NAMALWA (cell line): ENCODE data around the gene SHROOM3.

Experiments used
- DNase-seq: peaks from one replicate; pipeline ENCODE4 v3.0.0-alpha.2; 2015; ENCODE audit warnings: low spot score

Gene SHROOM3

GRCh38 chr4:76624931-76625715 lies 190.1 kb downstream of the SHROOM3 start:
- DNase-seq, result no peak

GRCh38 chr4:76626686-76627465 lies 191.8 kb downstream of the SHROOM3 start:
- DNase-seq, result peak; percentile 12

GRCh38 chr4:76628251-76628650 lies 193.2 kb downstream of the SHROOM3 start:
- no peak for DNase-seq

- DNase-seq, result no peak
Measured at GRCh38 chr4:76630741-76631140, 195.7 kb downstream of the SHROOM3 start.

- no peak for DNase-seq
Measured at GRCh38 chr4:76634220-76634619, 199.2 kb downstream of the SHROOM3 start.

GRCh38 chr4:76637712-76638361 lies 202.8 kb downstream of the SHROOM3 start:
- DNase-seq, result no peak

- no peak for DNase-seq
Measured at GRCh38 chr4:76639288-76639687, 204.3 kb downstream of the SHROOM3 start.

- no peak for DNase-seq
Measured at GRCh38 chr4:76640353-76640910, 205.4 kb downstream of the SHROOM3 start.

- DNase-seq, result no peak
Measured at GRCh38 chr4:76641351-76641750, 206.3 kb downstream of the SHROOM3 start.

GRCh38 chr4:76641758-76642157 lies 206.7 kb downstream of the SHROOM3 start:
- DNase-seq, result no peak

- DNase-seq, result no peak
Measured at GRCh38 chr4:76644831-76645485, 209.9 kb downstream of the SHROOM3 start.

- DNase-seq, result no peak
Measured at GRCh38 chr4:76649086-76649485, 214.1 kb downstream of the SHROOM3 start.

GRCh38 chr4:76651616-76652015 lies 216.6 kb downstream of the SHROOM3 start:
- no peak for DNase-seq

GRCh38 chr4:76652389-76652788 lies 217.4 kb downstream of the SHROOM3 start:
- no peak for DNase-seq

GRCh38 chr4:76654084-76654483 lies 219.1 kb downstream of the SHROOM3 start:
- no peak for DNase-seq

GRCh38 chr4:76654791-76655190 lies 219.8 kb downstream of the SHROOM3 start:
- DNase-seq, result no peak

- no peak for DNase-seq
Measured at GRCh38 chr4:76655566-76656479, 220.8 kb downstream of the SHROOM3 start.

GRCh38 chr4:76657443-76657842 lies 222.4 kb downstream of the SHROOM3 start:
- no peak for DNase-seq

GRCh38 chr4:76658231-76659102 lies 223.4 kb downstream of the SHROOM3 start:
- DNase-seq, result no peak

GRCh38 chr4:76659103-76659490 lies 224.1 kb downstream of the SHROOM3 start:
- no peak for DNase-seq
